Kidney (tissue), 14 donors: ENCODE data around the gene NEDD4L. TPM values are rescaled to one million over a fixed set of nuclear protein-coding genes. Genes with fewer than 3 reads are reported as not detected.
A peak's percentile ranks its signal among the peaks of the same experiment; 100 is the strongest.

Source experiments
- DNase-seq, 5 donors: peaks; one replicate each; pipeline ENCODE4 v3.0.0-alpha.2; 2013 to 2020
- FAIRE-seq: peaks from 2 replicates; lab custom pipeline; 2012; peaks lifted over from hg19 to GRCh38; lab: Jason Lieb, UNC
- H3K27ac ChIP-seq, 2 donors: one replicate each; pipeline ENCODE4 v1.7.0; 2013; ENCODE audit warnings: low read depth in 2 of 2, low read length in 2 of 2, inconsistent platforms in 1 of 2
- H3K27me3 ChIP-seq: one replicate; pipeline ENCODE4 v1.7.1; 2013; ENCODE audit warnings: low read length, inconsistent platforms; ENCODE audit not compliant: control insufficient read depth, insufficient read depth
- H3K36me3 ChIP-seq, 3 donors: one replicate each; pipeline versions ENCODE4 v1.7.0 to v1.7.1; 2013; ENCODE audit warnings: low read length in 3 of 3, control low read depth in 1 of 3, inconsistent platforms in 1 of 3; ENCODE audit not compliant: insufficient read depth in 3 of 3, control insufficient read depth in 2 of 3
- H3K4me1 ChIP-seq, 3 donors: one replicate each; pipeline versions ENCODE4 v1.7.0 to v1.7.1; 2013; ENCODE audit warnings: low read length in 3 of 3, inconsistent platforms in 1 of 3, low read depth in 1 of 3; ENCODE audit not compliant: control insufficient read depth in 2 of 3, insufficient read depth in 2 of 3
- H3K4me3 ChIP-seq, 3 donors: one replicate each; pipeline versions ENCODE4 v1.7.0 to v1.8.1; 2013; ENCODE audit warnings: low read length in 3 of 3, control low read depth in 1 of 3, inconsistent platforms in 1 of 3
- H3K9ac ChIP-seq, 3 donors: one replicate each; pipeline versions ENCODE4 v1.7.0 to v1.7.1; 2013; ENCODE audit warnings: low read length in 3 of 3, control low read depth in 1 of 3, inconsistent platforms in 1 of 3
- H3K9me3 ChIP-seq, 3 donors: one replicate each; pipeline versions ENCODE4 v1.7.0 to v1.7.1; 2013; ENCODE audit warnings: low read length in 3 of 3, control low read depth in 1 of 3, inconsistent platforms in 1 of 3; ENCODE audit not compliant: control insufficient read depth in 2 of 3, insufficient read depth in 1 of 3
- CTCF ChIP-seq: IDR thresholded peaks from 3 replicates; pipeline ENCODE4 v1.5.1; 2012; ENCODE audit warnings: mild to moderate bottlenecking, moderate library complexity, borderline replicate concordance; ENCODE audit not compliant: insufficient read depth; ENCODE audit errors: extremely low read depth
- intact Hi-C: fragments of 100-400 bp; cut with DNase I; formaldehyde crosslinking; loops from one replicate; pipeline ENCODE4 v1.11.1; 2022
- polyA plus RNA-seq: library from polyadenylated mRNA; stranded (reverse); fragments of 350-450 nt; fragmentation: Illumina TruSeq; extraction: RNeasy Lipid Tissue Mini Kit (QIAGEN cat#74804); gene quantifications from one replicate; pipeline ENCODE4 v1.2.3, GENCODE V29; 2014; ENCODE audit warnings: low read depth, low replicate concordance; ENCODE audit not compliant: insufficient read depth
- total RNA-seq: library from RNA; stranded (reverse); fragmentation: NEBNext Ultra II Directional; extraction: Animal tissue kit (Norgen Biotek cat#: 25700); gene quantifications from one replicate; pipeline ENCODE4 v1.2.1, GENCODE V29; 2021
- donor health status: control.
- donor health status: control.
- donor health status: control.
- donor health status: control.
- donor health status: control.
- donor health status: DM: yes; HTN: yes; CAD: no.
- donor health status: Normal renal cell carcinoma (clear cell type).

Gene NEDD4L
- total and polyA plus RNA-seq, 2 donors from 2014 or later: 90.8 to 95.7 TPM

DNA sequence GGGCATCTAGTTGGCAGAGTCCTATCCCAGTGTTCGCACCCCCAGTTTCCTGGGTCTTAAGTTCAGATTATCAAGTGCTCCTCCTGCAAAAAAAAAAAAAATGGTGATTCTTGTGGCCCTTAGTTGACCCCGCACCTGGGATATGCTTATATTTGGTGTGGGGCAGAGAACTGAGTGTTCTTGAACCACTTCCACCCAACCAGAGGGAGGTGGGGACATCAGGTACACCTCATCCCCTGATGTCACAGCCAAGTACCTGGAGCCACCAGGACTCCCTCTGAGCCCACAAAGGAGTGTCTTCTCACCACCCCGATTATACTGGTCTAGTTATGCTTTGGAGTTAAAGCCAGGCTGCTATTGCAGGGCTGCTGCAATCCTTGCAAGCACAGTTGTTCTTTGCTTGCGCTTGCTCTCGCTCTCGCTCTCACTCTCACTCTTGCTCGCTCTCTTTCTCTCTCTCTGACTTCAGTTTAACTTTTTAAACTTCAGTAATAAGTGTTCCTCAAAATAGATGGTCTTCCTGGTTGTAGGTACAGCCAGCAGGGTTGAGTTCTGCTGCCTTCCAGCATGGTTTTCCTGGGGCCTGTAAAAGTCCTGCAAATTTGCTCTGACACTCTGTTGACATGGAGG lies 265.7 kb downstream of the NEDD4L start:
- Histone ChIP-seq H3K9me3 (peaks cover 0 to 9% (median 0%) of the 10 kb centered on the region in 3 donors), H3K27ac (no peak overlapping the region), H3K9ac (peak overlapping the region in 1 of 3 donors; percentile 5), H3K4me1 (peaks cover 0 to 23% (median 8%) of the 10 kb centered on the region in 3 donors), H3K4me3 (no peak overlapping the region), H3K27me3 (no peaks in the 10 kb centered on the region), H3K36me3 (peaks cover 0 to 4% (median 0%) of the 10 kb centered on the region in 3 donors)
- intact Hi-C loops: no loop called here
- DNase-seq (no peak), FAIRE-seq (no peak)
- TF ChIP-seq CTCF: no peak

DNA sequence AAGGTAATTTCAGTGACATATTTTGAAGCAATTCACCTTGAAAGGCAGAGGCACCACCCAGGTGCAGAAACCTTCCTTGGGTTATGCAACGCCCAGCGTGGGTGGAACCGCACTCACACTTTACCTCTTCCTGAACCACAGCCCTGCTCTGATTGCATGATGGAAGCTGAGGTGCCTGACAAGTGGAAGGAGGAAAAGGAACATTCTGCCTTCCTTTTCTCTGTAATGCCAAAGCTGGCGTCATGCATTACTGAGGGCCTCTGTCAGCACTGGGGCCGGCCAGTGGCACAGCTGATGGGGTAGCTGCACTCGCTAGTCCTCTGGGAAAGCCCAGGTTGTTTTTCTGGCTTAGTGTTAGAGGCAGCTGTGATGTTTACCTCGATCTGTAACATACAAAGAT lies 266.5 kb downstream of the NEDD4L start:
- FAIRE-seq: no peak

GRCh38 chr18:58311390-58311789 lies 267.4 kb downstream of the NEDD4L start:
- Histone ChIP-seq H3K4me1 (peaks cover 0 to 30% (median 21%) of the 10 kb centered on the region in 3 donors), H3K27me3 (no peaks in the 10 kb centered on the region), H3K27ac (no peak overlapping the region), H3K9me3 (no peaks in the 10 kb centered on the region), H3K4me3 (no peak overlapping the region), H3K36me3 (peaks cover 0 to 6% (median 5%) of the 10 kb centered on the region in 3 donors), H3K9ac (no peak overlapping the region)
- FAIRE-seq: no peak
- DNase-seq: no peak
- intact Hi-C loops: no loop called here
- TF ChIP-seq CTCF: no peak

More for the DNA sequence above, 266.5 kb downstream of the NEDD4L start:
- Histone ChIP-seq H3K4me3 (no peak overlapping the region), H3K9ac (no peak overlapping the region), H3K36me3 (peaks cover 0 to 4% (median 0%) of the 10 kb centered on the region in 3 donors), H3K9me3 (peaks cover 0 to 4% (median 0%) of the 10 kb centered on the region in 3 donors), H3K27ac (peak overlapping the region; percentile 20 to 23), H3K27me3 (no peaks in the 10 kb centered on the region), H3K4me1 (peaks cover 0 to 27% (median 16%) of the 10 kb centered on the region in 3 donors)
- DNase-seq: peak in 2 of 5 donors; percentile 19 to 77
- intact Hi-C loops: no loop called here
- TF ChIP-seq CTCF: no peak
